ENCODE data around the gene FURIN.
"Not testable (repeated sequence)": the region's sequence is repeated elsewhere in the genome, so short reads cannot be mapped to it uniquely, and the experiment has no call there.

FURIN gene

DNA sequence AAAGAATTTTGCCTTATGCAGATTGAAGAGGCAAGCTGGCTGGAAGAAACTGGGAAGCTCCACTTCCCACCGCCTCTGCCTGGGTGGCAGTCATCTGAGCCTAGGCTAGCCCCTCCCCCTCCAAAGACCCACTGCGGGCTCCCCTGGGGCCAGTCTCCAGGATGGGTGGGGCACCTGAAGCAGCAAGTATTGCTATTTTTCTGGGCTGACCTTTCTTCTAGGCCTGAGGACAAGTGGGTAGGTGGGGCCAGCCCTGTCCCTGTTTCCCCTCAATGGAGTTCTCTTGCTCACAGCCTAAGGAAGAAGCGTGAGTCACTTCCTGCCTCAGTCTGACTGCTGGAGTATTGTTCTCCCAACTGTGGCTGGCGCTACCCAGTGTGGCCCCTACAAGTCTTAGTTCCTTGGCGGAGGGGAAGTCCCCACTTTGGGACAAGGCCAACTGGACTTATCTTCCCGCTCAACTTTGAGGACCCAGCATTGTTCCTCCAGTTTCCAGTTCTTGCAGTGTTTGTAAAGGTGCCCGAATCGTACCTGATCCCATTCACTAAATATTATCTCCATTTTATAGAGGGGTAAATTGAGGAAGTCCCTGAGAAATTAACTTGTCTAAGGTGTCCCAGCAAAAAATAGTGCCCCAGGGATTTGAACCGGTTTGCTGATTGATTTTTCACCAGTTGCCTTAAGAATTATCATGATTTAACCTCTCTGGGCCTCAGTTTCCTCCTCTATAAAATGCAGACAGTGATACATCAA is 1.4 kb downstream of the FURIN start:
- DNase-seq = peak in 13 of 56 donors; percentile 15 to 85 (median 32)

DNA sequence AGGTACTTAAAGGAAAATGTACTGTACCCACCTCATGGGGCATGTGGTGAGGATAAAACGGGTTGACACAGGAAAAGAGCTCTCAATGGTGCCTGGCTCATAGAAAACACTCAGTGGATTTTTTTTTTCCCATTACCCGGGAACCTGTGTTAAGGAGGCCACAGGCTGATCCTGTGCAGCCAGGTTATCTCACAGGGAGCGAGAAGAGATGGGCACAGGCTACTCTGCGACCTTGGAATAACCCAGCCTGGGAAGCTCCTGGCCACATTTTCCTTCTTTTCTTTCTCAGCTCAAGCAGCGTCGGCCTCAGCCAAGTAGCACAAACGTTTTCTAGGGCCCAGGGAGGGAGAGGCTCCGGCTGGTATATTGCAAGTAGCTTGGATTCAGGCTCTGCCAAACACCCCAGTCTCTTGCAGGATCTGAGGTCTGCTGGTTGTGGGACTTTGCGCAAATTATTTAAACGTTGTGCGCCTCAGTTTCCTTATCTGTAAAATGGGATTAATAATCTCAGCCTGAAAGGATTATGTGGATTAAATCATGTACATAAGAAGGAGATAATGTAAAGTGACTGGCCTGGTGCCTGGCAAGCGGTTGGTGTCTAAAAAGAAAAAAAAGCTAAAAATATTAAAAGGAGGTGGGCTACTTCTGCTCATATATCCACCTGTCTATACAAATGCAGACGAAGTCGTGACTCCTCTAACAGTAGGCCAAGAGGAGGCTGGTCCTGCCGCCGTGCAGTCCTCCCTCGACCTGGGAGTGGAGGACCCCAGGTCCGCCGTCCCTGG is 2.2 kb downstream of the FURIN start:
- DNase-seq = peak in 4 of 56 donors; percentile 10 to 50 (median 20)

DNA sequence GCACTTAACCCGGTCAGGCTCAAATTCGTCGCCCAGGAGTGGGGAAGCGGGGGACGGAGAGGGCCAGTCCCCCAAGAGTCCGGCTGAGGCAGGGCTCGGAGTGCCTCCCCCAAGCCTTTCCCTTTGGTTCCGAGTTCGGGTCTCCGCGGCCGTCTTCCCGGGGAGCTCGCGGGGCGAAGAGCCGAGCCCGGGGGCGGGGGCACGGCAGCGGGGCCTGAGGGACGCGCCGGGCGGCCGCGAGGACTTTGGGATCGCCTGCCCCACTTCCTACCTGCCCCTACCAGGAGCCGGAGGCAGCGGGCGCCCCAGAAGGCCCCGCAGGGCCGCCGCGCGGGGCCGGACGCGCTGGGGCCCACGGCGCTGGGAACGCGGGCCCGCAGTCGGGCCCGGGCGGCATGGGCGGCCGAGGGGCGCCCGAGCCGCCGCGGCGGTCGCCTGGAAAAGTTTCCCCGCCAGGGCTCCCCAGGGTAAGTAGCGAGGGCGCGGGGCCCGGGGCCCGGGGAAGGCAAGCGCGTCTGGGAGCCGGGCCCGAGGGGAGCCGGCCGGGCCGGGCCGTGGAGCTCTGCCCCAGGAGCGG is 2.8 kb downstream of the FURIN start:
- peak in 12 of 56 donors; percentile 17 to 49 (median 28) for DNase-seq

DNA sequence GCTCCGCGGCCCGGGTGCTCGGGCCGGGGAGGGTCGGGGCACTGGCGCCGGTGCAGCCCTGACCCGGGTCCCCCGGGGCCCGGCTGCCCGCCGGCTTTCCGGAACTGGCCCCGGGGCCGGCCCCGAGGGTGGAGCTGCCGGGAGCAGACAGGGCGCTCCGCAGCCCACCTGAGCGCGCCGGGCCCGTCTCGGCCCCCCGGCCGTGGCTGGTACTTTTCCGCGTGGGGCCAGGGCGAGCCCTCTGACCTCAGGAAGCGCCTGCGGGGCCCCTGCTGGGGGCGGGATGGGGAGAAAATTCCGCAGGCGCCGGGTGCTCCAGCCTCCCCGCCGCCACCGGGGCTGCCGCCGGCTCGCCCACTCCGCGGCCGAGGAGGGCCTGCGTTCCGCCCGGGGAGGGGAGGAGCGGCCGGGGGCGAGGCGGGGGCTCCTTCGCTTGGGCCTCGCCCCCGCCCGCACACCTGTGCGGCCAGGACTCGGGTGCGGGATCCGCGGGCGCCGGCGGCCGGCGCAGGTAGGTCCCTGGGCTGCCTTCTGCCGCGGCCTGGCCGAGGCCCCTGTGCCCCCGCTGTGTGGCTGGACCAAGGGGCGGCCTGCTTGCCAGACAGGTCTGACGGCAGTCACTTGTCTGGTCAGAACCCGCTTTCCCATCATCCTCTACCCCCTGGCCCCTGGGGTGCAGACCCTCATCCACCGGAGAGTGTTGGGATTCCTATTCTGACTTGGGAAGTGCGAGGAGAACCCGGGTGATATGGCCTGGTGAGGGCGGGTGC is 3.5 kb downstream of the FURIN start:
- peak in 2 of 56 donors; percentile 22 to 35 for DNase-seq

DNA sequence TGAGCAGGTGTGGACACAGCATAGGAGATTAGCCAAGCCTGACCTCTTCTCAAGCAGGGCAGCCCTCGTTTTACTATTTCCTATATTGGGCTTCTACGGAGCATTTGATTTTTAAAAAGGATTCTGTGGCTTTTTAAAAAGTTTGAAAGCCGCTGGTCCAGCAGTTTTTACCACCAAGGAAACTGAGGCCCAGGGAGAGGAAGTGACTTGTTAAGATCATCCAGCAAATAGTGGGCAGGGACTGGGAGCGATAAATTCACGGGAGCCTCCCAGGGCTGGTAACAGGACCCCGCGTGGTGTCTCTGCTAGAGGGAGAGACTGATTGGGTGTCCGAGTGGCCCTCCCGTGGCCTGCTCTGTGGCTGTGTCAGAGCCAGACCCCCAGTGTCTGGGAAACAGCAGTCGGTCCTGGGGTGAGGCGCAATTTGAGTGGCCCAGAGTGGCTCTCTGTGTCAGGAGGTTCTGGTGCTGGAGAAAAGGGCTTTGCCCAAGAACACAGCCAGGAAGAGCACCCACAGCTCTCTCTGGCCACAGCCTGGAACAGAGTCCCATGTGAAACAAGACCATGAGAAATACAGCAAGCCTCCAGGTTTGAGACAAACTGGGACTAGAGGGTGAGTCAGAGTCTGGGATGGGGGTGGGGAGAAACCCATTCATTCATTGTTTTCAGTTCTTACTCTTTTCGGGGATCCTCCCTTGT is 4.2 kb downstream of the FURIN start:
- DNase-seq = peak in 3 of 56 donors; percentile 21 to 28 (median 26)

DNA sequence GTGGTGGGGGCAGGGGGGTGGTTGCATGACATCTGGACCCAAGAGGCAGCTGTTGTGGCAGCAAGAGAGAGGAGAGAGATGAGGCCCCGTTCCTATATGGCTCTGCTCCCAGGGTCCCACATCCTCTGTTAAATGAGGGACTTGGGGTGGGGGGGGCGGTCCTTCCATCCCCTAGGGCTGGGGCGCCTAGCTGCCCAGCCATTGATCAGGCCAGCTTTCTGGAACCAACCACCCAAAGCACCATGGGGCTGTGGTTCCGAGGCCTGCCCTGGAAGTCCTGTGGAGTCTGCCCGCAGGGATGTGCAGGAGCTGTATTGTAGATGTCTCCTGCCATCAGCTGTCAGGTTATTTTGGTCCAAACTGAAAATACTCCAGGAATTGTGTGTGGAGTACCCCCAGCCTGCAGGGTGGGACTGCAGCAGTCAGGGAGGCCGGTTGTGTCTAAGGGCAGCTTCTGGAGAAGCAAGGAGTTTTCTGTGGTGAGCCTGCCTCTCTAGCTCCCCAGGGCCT is 5.2 kb downstream of the FURIN start:
- DNase-seq = no peak

DNA sequence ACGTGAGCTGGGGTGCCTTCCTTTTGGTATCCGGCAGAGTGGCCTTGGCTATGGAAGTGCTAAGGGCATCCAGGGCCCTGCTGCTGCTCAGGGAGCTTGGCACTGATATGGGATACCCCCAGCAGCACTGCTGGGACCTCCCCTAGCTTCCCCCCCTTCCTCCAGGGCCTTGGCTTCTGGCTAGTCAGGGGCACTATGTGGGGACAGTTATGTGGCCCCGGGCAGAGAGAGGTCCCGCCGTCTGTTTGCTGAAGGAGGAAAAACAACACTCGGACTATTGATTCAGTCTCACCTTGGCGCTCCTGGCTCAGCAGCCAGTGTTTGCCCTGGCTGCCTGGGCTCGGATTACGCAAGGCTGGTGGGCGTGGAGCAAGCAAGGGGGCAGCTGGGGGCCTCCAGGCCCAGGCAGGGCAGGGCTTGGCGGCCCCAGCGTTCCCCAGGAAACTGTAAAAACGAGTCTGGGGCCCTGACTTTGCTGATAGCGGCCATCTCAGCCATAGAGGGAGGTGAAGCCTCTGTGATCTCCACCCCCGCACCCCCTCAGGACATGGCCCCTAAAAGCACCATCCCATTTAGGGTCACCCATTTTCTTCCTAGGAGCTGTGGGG is 5.7 kb downstream of the FURIN start:
- no peak for DNase-seq

DNA sequence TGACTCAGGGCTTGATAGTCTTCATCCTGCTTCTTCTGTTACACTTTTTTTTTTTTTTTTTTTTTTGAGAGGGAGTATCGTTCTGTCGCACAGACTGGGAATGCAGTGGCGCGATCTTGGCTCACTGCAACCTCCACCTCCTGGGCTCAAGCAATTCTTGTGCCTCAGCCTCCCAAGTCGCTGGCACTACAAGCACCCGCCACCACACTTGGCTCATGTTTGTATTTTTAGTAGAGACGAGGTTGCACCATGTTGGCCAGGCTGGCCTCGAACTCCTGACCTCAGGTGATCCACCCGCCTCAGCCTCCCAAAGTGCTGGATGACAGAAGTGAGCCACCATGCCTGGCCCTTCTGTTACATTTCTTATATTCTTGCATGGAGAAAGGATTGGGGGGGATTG is 6.6 kb downstream of the FURIN start:
- DNase-seq = not testable (repeated sequence)

DNA sequence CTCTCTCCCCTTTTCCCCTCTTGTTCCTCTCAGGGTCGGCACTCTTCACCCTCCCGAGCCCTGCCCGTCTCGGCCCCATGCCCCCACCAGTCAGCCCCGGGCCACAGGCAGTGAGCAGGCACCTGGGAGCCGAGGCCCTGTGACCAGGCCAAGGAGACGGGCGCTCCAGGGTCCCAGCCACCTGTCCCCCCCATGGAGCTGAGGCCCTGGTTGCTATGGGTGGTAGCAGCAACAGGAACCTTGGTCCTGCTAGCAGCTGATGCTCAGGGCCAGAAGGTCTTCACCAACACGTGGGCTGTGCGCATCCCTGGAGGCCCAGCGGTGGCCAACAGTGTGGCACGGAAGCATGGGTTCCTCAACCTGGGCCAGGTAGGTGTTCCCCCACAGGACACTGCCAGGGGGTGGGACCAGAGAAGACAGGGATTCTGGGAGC is 7.2 kb downstream of the FURIN start:
- DNase-seq = no peak

DNA sequence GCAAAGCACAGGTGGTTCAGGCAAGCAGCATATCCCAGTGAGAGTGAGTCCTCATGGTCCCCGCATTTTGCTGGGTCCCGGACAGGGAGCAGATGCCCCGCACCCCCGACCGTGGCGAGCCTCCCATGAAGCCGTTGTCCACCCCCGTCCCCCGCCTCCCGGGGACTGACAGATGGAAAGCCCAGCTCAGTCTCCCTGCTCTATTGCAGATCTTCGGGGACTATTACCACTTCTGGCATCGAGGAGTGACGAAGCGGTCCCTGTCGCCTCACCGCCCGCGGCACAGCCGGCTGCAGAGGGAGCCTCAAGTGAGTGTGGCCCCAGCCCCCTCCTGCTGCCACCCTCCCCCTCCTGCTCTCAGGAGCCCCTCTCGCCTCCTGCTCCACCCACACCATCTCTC is 7.7 kb downstream of the FURIN start:
- no peak for DNase-seq

DNA sequence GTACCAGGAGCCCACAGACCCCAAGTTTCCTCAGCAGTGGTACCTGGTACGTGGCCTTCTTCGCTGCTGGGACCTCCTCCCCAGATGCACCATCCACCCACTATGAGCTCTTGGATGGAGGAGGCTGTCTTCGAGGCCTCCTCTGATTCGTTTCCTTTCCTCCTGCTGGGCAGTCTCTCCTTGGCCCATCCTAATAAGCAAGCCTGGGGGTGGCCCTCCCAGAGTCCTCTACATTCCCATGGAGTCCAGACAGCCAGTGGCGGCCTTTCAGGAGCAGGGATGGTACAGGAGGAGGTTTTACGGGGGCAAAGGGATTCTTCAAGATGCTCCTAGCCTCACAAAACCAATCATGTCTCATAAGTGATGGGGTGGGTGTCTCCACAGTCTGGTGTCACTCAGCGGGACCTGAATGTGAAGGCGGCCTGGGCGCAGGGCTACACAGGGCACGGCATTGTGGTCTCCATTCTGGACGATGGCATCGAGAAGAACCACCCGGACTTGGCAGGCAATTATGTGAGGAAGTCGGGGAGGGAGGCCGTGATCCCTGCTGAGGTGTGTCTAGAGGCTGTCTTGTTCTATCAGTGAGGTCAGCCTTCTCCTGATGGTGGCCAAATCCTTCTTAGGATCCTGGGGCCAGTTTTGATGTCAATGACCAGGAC is 8.3 kb downstream of the FURIN start:
- no peak for DNase-seq

DNA sequence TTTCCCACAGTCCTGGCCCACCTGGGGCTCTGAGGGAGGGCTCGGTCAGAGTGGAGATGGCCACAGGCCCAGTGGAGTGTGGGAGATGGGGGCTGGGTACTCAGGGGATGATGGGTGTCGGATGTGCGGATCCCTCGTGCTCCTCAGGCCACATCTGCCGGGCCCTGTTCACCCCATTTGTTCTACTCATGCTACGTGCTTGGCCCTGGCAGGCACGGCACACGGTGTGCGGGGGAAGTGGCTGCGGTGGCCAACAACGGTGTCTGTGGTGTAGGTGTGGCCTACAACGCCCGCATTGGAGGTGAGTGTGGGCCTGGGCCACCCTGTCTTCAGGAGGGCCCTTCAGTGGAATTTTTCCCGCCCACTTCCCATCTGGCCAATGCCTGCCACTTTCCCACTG is 8.9 kb downstream of the FURIN start:
- no peak for DNase-seq

DNA sequence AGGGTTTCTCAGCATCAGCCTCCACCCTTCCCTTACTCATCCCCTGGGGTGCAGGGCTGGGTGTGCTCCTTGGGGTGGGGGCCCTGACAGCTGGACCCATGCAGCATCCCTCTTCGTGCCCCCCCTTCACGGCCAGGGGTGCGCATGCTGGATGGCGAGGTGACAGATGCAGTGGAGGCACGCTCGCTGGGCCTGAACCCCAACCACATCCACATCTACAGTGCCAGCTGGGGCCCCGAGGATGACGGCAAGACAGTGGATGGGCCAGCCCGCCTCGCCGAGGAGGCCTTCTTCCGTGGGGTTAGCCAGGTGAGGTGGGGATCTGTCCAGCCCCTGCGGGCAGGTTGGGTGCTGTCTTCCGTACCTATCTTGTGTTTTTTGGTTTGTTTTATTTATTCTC is 9.6 kb downstream of the FURIN start:
- no peak for DNase-seq

DNA sequence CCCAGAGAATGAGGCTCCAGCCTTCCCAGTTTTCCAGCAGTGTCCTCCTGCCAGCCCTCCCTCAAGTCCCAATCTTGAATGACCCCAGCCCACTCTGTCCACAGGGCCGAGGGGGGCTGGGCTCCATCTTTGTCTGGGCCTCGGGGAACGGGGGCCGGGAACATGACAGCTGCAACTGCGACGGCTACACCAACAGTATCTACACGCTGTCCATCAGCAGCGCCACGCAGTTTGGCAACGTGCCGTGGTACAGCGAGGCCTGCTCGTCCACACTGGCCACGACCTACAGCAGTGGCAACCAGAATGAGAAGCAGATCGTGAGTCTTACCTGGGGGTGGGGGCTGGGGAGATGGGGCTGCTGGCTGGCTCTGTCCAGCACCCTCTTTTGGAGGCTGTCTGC is 10.3 kb downstream of the FURIN start:
- no peak for DNase-seq

DNA sequence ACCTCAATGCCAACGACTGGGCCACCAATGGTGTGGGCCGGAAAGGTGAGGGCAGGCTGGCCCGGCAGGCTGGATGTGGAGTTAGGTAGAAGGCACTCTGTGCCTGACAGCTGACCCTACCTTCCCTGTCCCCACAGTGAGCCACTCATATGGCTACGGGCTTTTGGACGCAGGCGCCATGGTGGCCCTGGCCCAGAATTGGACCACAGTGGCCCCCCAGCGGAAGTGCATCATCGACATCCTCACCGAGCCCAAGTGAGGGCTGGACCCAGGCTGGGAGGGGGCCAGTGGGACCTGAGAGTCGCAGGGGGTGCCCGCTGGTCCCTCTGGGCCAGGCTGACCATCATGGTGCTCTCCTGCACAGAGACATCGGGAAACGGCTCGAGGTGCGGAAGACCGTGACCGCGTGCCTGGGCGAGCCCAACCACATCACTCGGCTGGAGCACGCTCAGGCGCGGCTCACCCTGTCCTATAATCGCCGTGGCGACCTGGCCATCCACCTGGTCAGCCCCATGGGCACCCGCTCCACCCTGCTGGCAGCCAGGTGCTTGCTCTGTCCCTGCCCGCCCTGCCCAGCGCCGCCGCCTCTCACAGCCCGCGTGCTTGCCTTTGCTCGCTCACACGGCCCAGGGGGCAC is 11.5 kb downstream of the FURIN start:
- DNase-seq = no peak

DNA sequence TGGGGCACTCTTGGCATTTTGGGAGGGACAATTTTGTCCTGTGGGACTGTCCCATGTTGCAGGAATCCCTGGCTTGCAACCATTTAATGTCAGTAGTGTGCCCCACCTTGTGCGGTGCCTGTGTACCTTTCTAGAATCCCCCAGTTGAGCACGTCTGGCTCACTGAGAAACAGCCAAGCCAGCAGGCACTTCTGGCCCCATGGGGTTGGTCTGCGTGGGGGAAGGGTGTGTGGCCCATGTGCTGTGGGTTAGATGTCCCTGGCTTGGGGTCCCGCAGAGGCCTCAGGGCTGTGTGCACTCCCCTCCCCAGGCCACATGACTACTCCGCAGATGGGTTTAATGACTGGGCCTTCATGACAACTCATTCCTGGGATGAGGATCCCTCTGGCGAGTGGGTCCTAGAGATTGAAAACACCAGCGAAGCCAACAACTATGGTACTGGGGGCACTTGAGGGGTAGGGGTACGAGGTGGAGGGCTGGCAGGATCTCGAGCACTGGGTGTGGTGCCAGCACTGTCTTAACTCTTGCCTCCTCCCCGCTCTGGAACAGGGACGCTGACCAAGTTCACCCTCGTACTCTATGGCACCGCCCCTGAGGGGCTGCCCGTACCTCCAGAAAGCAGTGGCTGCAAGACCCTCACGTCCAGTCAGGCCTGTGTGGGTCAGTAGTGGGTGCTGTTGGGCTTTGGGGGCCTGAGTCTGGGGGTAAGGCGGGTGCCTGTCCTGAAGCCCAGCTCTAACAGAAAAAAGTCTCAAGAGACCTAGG is 12.2 kb downstream of the FURIN start:
- no peak for DNase-seq

DNA sequence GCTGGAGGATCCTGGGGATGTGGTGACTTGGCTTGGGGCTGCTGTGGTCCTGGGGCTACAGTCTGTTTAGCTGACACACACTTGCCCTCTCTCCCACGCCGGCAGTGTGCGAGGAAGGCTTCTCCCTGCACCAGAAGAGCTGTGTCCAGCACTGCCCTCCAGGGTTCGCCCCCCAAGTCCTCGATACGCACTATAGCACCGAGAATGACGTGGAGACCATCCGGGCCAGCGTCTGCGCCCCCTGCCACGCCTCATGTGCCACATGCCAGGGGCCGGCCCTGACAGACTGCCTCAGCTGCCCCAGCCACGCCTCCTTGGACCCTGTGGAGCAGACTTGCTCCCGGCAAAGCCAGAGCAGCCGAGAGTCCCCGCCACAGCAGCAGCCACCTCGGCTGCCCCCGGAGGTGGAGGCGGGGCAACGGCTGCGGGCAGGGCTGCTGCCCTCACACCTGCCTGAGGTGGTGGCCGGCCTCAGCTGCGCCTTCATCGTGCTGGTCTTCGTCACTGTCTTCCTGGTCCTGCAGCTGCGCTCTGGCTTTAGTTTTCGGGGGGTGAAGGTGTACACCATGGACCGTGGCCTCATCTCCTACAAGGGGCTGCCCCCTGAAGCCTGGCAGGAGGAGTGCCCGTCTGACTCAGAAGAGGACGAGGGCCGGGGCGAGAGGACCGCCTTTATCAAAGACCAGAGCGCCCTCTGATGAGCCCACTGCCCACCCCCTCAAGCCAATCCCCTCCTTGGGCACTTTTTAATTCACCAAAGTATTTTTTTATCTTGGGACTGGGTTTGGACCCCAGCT is 13.0 kb downstream of the FURIN start:
- no peak for DNase-seq
